ENCODE data around the gene POLDIP2. TPM values are rescaled to one million over a fixed set of nuclear protein-coding genes. Genes with fewer than 3 reads are reported as not detected.

The POLDIP2 gene
- total and polyA plus RNA-seq, 8 donors: 41.9 to 118 (median 60.7) TPM

DNA sequence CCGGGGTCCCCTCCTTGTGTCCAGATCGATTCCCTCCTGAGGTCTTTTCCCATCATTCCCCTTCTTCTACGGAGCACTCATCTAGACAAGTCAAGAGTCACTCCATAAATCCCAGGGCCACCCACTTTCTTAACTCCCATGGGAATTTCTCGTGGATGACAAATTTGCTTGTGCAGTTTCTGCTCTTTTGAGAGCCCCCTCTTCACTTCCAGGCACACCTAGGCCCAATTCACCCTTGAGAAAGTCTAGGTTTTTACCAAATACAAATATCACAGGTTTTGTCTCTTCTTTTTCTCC, 522 bp upstream of the POLDIP2 start:
- Histone ChIP-seq H3K27ac (peak overlapping the region; percentile 64 to 97 (median 95)), H3K4me3 (peak overlapping the region; percentile 86 to 100 (median 94)), H3K36me3 (peaks cover 53 to 68% (median 65%) of the 10 kb centered on the region in 4 donors), H3K9me3 (no peaks in the 10 kb centered on the region), H3K4me1 (peaks cover 25 to 31% (median 28%) of the 10 kb centered on the region in 4 donors), H3K27me3 (no peaks in the 10 kb centered on the region)
- DNase-seq: no peak
- TF ChIP-seq POLR2A (IDR thresholded peaks at IDR 0.05): no peak
- no peak for TF ChIP-seq POLR2AphosphoS5 (IDR thresholded peaks at IDR 0.05)
- TF ChIP-seq EP300 (IDR thresholded peaks at IDR 0.05): no peak
- TF ChIP-seq, protein P1, sequence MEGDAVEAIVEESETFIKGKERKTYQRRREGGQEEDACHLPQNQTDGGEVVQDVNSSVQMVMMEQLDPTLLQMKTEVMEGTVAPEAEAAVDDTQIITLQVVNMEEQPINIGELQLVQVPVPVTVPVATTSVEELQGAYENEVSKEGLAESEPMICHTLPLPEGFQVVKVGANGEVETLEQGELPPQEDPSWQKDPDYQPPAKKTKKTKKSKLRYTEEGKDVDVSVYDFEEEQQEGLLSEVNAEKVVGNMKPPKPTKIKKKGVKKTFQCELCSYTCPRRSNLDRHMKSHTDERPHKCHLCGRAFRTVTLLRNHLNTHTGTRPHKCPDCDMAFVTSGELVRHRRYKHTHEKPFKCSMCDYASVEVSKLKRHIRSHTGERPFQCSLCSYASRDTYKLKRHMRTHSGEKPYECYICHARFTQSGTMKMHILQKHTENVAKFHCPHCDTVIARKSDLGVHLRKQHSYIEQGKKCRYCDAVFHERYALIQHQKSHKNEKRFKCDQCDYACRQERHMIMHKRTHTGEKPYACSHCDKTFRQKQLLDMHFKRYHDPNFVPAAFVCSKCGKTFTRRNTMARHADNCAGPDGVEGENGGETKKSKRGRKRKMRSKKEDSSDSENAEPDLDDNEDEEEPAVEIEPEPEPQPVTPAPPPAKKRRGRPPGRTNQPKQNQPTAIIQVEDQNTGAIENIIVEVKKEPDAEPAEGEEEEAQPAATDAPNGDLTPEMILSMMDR (IDR thresholded peaks at IDR 0.05): no peak
- 1 to 6% (median 3%) methylated on average over 4 of the region's 4 CpGs for WGBS, 5 donors
- intact Hi-C loops (cut with DNase I; ENCODE audit: low total_unique reads): no loop called here

DNA sequence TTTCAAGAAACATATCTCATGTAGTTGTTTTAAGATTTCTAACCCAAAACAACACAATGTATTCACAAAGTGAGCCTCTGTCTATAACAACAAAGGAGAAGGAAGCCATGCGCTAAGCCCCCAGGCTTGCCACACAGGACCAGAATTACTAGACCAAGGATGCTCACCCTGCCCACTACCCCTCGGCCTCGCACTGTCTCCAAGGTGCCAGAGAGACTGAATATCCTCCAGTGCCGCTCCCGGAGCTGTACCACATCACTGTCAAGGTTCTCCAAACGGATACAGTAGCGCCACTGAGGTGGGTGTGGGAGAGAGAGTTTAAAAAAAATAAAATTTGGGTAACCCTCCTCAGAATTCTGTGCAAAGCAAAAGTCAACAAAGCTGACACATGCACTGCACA, 7.1 kb downstream of the POLDIP2 start:
- Histone ChIP-seq H3K27me3 (no peaks in the 10 kb centered on the region), H3K27ac (no peak overlapping the region), H3K4me3 (no peak overlapping the region), H3K36me3 (peaks cover 83 to 100% (median 99%) of the 10 kb centered on the region in 4 donors), H3K4me1 (peaks cover 30 to 35% (median 32%) of the 10 kb centered on the region in 4 donors), H3K9me3 (no peaks in the 10 kb centered on the region)
- WGBS, 5 donors: 91 to 97% (median 94%) methylated on average over 7 of the region's 7 CpGs
- DNase-seq: no peak
- TF ChIP-seq, protein P1 (IDR thresholded peaks at IDR 0.05): no peak
- TF ChIP-seq EP300 (IDR thresholded peaks at IDR 0.05): no peak
- TF ChIP-seq POLR2AphosphoS5 (IDR thresholded peaks at IDR 0.05): no peak
- no peak for TF ChIP-seq POLR2A (IDR thresholded peaks at IDR 0.05)
- intact Hi-C loops (cut with DNase I; ENCODE audit: low total_unique reads): no loop called here

DNA sequence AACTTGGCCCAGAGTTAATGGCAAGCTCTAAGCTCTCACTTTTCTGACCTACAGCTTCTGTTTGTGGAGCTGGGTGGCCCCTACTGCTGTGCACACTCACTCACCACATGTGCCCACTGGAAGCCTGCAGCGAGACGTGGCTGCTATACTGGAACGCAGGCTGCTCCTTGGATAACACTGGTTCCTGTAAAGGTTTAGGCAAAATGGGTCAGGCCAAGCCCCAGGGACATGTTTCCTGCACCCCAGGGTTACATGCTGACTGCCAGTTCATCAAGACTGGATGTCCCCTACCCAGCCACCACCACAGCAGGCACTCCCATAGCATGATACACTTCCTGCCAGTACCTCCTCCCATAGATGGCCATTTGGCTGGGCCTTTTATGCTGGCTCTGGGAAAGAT, 8.3 kb downstream of the POLDIP2 start:
- no peak overlapping the region for H3K4me3 ChIP-seq
- no peak for TF ChIP-seq POLR2AphosphoS5 (IDR thresholded peaks at IDR 0.05)
- TF ChIP-seq, protein P1 (IDR thresholded peaks at IDR 0.05): no peak
- TF ChIP-seq EP300 (IDR thresholded peaks at IDR 0.05): no peak
- TF ChIP-seq POLR2A (IDR thresholded peaks at IDR 0.05): no peak
- WGBS, 5 donors: 29 to 87% (median 41%) methylated on average over 3 of the region's 3 CpGs
- peak overlapping the region in 4 of 5 donors; percentile 2 to 83 (median 40) for H3K27ac ChIP-seq
- peaks cover 38 to 43% (median 40%) of the 10 kb centered on the region in 4 donors for H3K4me1 ChIP-seq
- intact Hi-C loops (cut with DNase I; ENCODE audit: low total_unique reads): no loop called here
- no peaks in the 10 kb centered on the region for H3K27me3 ChIP-seq
- DNase-seq: no peak
- no peaks in the 10 kb centered on the region for H3K9me3 ChIP-seq
- peaks cover 83 to 100% (median 99%) of the 10 kb centered on the region in 4 donors for H3K36me3 ChIP-seq

DNA sequence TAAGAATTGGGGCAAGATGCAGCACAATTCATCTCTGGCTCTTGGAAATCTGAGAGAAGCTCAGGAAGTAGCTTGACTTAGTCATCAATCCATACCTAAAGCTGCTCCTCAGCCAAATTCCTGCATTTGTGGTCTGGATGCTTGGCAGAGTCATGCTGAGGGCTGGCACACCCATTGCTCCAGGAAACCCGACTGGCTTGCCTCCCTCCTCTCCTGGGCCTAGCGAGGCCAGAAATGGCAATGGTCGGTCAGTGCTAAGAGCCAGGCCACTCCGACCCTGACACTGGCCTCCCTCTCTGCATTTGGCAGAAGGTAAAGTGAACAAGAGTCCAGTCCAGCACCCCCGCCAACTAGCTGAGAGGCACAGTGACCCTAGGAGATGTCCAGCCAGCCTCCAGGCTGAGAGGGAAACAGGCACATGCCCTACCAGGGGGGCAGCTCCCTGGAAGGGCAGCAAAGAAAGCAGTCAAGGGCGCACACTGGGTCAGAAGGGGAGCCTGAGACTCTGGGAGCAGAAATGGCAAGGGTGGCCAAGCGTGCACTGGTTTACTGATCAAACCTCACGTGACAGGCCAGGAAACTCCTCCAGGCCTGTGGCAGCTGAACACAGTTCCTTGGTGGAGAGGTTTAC, 10.0 kb downstream of the POLDIP2 start:
- Histone ChIP-seq H3K27ac (peak overlapping the region; percentile 67 to 83 (median 78)), H3K4me3 (no peak overlapping the region), H3K36me3 (peaks cover 83 to 100% (median 99%) of the 10 kb centered on the region in 4 donors), H3K4me1 (peaks cover 38 to 43% (median 41%) of the 10 kb centered on the region in 4 donors), H3K9me3 (no peaks in the 10 kb centered on the region), H3K27me3 (no peaks in the 10 kb centered on the region)
- peak in 1 of 2 donors; percentile 50 for DNase-seq
- no peak for TF ChIP-seq POLR2A (IDR thresholded peaks at IDR 0.05)
- TF ChIP-seq EP300 (IDR thresholded peaks at IDR 0.05): no peak
- TF ChIP-seq POLR2AphosphoS5 (IDR thresholded peaks at IDR 0.05): no peak
- TF ChIP-seq, protein P1 (IDR thresholded peaks at IDR 0.05): no peak
- WGBS, 5 donors: 25 to 68% (median 51%) methylated on average over 8 of the region's 8 CpGs
- intact Hi-C loops (cut with DNase I; ENCODE audit: low total_unique reads): no loop called here

Measured in stomach (tissue), 9 donors.